ENCODE results near the gene TRIML1. TPM values are rescaled to one million over a fixed set of nuclear protein-coding genes. Genes with fewer than 3 reads are reported as not detected.

TRIML1 gene
- total RNA-seq, 1 experiment from 2014 or later: 0.31 TPM

GRCh38 chr4:188154668-188155405 is 15.6 kb downstream of the TRIML1 start:
- no peak for DNase-seq (ENCODE audit: low spot score)

DNA sequence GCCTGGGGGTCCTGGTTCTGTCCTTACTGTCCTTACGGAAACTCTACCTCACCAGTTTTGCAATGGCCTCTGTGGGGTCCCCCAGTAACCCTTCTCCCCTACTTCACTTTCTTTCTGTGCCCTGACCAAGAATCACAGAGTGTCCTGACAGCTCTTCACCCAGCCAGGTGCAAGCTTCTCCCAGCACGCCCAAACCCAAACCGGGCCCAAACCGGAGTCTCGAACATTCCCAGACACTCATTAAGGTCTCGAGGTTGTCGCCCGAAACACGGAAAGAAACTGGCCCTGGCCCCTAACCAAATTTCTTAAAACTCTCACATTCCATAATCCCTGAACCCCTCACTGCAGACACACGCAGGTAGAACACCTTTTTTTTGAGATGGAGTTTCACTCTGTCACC is 19.1 kb downstream of the TRIML1 start:
- DNase-seq (ENCODE audit: low spot score): no peak

GRCh38 chr4:188159513-188160226 is 20.4 kb downstream of the TRIML1 start:
- DNase-seq (ENCODE audit: low spot score): peak; percentile 63

GRCh38 chr4:188160406-188160805 is 21.2 kb downstream of the TRIML1 start:
- no peak for DNase-seq (ENCODE audit: low spot score)

DNA sequence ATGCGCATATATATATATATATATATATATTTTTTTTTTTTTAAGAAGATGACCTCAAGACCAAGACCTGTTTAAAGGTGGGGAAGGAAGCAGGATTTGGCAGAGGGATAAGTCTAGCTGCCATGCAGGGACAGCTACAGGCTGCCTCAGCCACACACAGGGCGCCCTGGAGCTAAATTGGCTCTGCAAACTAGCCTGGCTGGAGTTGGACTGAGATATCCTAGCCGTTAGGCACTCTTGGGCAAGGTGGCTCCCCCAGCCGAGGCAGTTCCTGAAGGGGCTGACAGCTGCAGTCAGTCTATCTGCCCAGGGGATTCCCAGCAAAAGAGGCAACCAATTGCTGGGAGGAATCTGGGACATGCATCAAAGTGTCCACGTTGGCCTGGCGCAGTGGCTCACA is 21.9 kb downstream of the TRIML1 start:
- no peak for DNase-seq (ENCODE audit: low spot score)

- DNase-seq (ENCODE audit: low spot score): no peak
Measured at GRCh38 chr4:188162698-188163097, 23.5 kb downstream of the TRIML1 start.

DNA sequence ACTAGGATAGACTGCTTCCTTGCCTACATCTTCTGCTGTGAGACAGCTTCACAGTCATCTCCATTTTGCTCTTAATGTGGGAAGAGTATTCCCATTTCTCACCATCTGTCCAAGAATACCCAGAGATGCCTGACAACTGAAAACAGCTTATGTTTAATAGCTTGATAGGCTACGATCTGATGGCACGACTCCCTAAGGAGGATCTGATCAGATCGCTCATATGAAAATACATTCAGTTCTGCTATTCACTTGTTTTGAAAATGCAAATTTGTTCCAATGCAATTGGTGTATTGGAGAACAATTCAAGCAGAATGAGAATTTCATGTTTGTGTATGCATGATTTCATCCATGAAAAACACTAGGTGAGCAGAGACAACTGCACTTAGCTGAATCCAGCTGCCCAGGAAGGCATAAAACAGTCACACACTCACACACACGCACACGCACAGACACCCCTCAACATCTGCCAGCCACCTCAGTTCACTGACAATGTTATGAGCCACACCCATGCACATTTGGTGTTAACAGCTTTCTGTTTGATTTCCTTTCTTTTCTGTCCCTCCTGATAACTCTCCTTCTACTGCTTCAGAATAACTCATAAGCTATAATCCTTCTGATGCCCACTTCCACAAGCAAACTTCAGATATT is 29.6 kb downstream of the TRIML1 start:
- DNase-seq (ENCODE audit: low spot score): no peak

- no peak for DNase-seq (ENCODE audit: low spot score)
Measured at GRCh38 chr4:188171551-188171950, 32.3 kb downstream of the TRIML1 start.

GRCh38 chr4:188175288-188175687 is 36.0 kb downstream of the TRIML1 start:
- peak; percentile 66 for DNase-seq (ENCODE audit: low spot score)

- peak; percentile 45 for DNase-seq (ENCODE audit: low spot score)
Measured at GRCh38 chr4:188177997-188178675, 38.9 kb downstream of the TRIML1 start.

- no peak for DNase-seq (ENCODE audit: low spot score)
Measured at GRCh38 chr4:188178806-188179205, 39.6 kb downstream of the TRIML1 start.

DNA sequence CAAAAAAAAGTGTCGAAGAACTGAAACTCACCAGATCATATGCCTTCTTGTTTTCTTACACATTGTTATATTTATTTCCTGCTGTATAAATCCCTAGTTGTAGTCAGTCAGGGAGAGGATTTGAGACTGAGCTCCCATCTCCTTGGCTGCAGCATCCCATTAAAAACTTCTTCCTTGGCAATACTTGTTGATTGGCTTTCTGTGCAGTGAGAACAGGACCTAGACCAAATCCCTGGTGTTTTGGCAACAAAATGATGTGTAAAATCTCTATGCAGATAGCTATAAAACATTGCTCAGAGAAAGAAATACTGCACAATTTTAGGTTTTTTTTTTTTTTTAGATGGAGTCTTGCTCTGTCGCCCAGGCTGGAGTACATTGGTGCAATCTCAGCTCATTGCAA is 47.9 kb downstream of the TRIML1 start:
- no peak for DNase-seq (ENCODE audit: low spot score)

DNA sequence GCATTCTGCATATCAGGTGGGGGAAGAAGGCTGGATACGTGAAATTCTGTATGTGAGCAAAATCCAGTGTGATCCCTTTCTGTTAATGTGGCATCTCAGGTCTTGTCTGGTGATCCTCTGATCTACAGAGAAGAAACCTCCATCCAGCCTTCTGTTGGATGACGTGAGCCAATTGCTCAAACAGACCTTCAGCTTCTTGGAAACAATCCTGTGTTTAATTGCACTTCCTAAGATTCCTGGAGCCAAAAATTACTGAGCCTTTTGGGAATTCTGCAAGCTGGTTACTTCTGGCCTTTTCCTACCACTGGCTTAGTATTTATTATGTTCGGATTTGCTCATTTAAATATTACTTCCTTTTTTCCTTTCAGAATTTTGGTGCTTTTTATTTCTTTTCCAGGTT is 51.2 kb downstream of the TRIML1 start:
- DNase-seq (ENCODE audit: low spot score): no peak

- DNase-seq (ENCODE audit: low spot score): no peak
Measured at GRCh38 chr4:188194421-188194820, 55.2 kb downstream of the TRIML1 start.

DNA sequence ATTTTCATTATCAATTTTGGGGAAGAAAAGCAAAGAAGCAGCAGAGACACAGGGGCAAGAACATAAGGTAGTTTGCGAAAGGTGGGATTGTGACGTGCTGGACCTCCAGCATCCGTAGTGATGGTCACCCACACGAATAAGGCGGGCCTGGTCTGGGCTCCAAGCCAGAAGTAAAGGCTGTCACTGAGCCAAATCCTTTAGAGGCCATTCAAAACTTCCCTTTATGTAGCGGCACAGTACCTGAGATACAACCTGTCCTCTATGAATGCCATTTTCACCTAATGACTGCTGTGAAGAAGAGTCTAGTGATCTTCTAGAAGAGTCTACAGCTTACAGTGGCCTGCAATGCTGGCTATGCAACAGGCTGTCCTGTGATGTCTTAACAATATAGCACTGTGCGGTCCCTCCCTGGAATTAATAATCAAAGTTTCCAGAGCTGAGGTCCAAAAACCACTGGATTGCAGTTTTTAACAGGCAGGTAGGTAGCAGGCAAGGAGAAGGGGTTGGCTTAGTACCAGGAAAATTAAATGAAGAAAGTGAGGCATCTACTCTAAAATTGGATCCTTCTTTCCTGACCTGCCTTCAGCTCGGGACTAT is 56.2 kb downstream of the TRIML1 start:
- DNase-seq (ENCODE audit: low spot score): no peak

DNA sequence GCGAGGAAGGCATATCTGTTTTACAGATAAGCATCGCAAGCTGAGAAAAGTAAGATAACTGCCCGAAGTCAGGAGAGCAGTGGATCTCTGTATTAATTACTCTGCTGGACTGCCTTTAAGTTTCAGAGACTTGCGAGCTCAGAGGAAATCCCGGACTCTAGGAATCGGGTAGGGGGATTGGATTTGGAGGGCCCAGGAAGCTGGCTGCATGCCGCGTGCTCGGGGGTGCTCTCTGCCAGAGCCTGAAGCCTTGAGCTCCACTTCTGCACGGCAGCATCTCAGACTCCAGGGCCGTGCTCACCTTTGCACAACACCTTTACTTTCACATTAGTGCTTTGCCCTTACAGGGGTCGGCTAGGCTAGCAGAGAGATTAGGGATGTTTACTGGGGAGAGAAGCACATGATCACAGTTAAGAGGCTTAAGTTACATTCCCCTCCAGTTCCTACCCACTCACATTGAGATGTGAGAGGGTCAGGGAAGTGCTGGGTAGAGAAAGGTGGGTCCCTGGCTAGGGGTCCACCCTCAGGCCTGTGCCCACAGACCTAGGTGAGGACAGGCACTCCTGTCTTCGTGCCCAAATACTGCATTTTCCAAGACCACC is 57.0 kb downstream of the TRIML1 start:
- no peak for DNase-seq (ENCODE audit: low spot score)

Other genes starting within 250 kb of the TRIML1 start
- gene ZFP42, start 143.7 kb upstream of the TRIML1 start, total RNA-seq (2014; rRNA removed; shearing (Covaris generic)): 0.03 TPM in 1 of 2 replicates, not detected in the other
- 1.0 and 1.9 TPM in 2 replicates for gene TRIML2, start 29.8 kb upstream of the TRIML1 start, total RNA-seq (2014; rRNA removed; shearing (Covaris generic))